H1 (cell line): Measurements from ENCODE around the gene SYT13. TPM values are rescaled to one million over a fixed set of nuclear protein-coding genes. Genes with fewer than 3 reads are reported as not detected.

Source experiments
- CTCF ChIA-PET: fragments of 300-600 bp; sonication (Branson Sonifier 250); formaldehyde crosslinking; loops from one replicate; lab custom pipeline; 2021; ENCODE audit not compliant: partially characterized antibody; lab: Charles Lee
- POLR2A ChIA-PET: fragments of 300-600 bp; sonication (Branson Sonifier 250); formaldehyde crosslinking; loops from one replicate; lab custom pipeline; 2021; ENCODE audit warnings: inconsistent platforms; ENCODE audit not compliant: partially characterized antibody; lab: Charles Lee
- DNase-seq, 2 experiments: peaks; one replicate each; pipeline versions ENCODE4 v3.0.0 to v3.0.0-alpha.2; 2010 to 2022; ENCODE audit warnings: low spot score in 2 of 2, low read depth in 1 of 2, mixed read lengths in 1 of 2
- FAIRE-seq: peaks from 2 replicates; lab custom pipeline; 2011; peaks lifted over from hg19 to GRCh38; lab: Jason Lieb, UNC
- H2AFZ ChIP-seq: 2 replicates; pipeline ENCODE4 v1.8.1; 2012; ENCODE audit warnings: low read length, inconsistent platforms
- H2AK5ac ChIP-seq: 2 replicates; pipeline ENCODE4 v1.6.1; 2013; ENCODE audit warnings: low read depth, low read length
- H2BK120ac ChIP-seq: replicated peaks from 2 replicates; pipeline ENCODE3; 2013; ENCODE audit warnings: low read depth, low read length, inconsistent platforms
- H2BK12ac ChIP-seq: 2 replicates; pipeline ENCODE4 v1.6.1; 2013; ENCODE audit warnings: low read depth, low read length
- H2BK15ac ChIP-seq: 2 replicates; pipeline ENCODE4 v1.6.1; 2013; ENCODE audit warnings: low read length
- H2BK20ac ChIP-seq: 2 replicates; pipeline ENCODE4 v1.6.1; 2013; ENCODE audit warnings: low read length
- H2BK5ac ChIP-seq: 2 replicates; pipeline ENCODE4 v1.6.1; 2013; ENCODE audit warnings: low read depth, low read length
- H3K14ac ChIP-seq: 2 replicates; pipeline ENCODE4 v1.6.1; 2013; ENCODE audit warnings: inconsistent platforms; ENCODE audit not compliant: insufficient read length
- H3K18ac ChIP-seq: 2 replicates; pipeline ENCODE4 v1.6.1; 2013; ENCODE audit warnings: low read length; ENCODE audit errors: extremely low read depth
- H3K23ac ChIP-seq: 2 replicates; pipeline ENCODE4 v1.6.1; 2013; ENCODE audit warnings: inconsistent platforms; ENCODE audit not compliant: insufficient read length
- H3K23me2 ChIP-seq: 2 replicates; pipeline ENCODE4 v1.6.1; 2013; ENCODE audit warnings: low read depth, low read length
- H3K27ac ChIP-seq: 2 replicates; pipeline ENCODE4 v1.6.1; 2011; ENCODE audit warnings: low read depth, low read length, inconsistent platforms
- H3K27me3 ChIP-seq, 4 experiments: replicated peaks in 1 of 4; 1 replicate in 1 of 4; 2 replicates in 3 of 4; pipeline versions ENCODE4 v1.6.1 to v1.8.1; 2011 to 2013; ENCODE audit warnings: low read length in 3 of 4, mild to moderate bottlenecking in 3 of 4, inconsistent platforms in 2 of 4, mixed read lengths in 2 of 4, moderate library complexity in 1 of 4; ENCODE audit not compliant: control insufficient read depth in 3 of 4, insufficient read depth in 3 of 4; ENCODE audit errors: extremely low read depth in 1 of 4
- H3K36me3 ChIP-seq, 4 experiments: 2 replicates each; pipeline versions ENCODE4 v1.6.1 to v1.8.1; 2011 to 2013; ENCODE audit warnings: mild to moderate bottlenecking in 4 of 4, low read length in 3 of 4, moderate library complexity in 2 of 4, control low read depth in 1 of 4, inconsistent platforms in 1 of 4; ENCODE audit not compliant: insufficient read depth in 4 of 4, control insufficient read depth in 2 of 4
- H3K4ac ChIP-seq: replicated peaks from 2 replicates; pipeline ENCODE3; 2013; ENCODE audit warnings: low read length, low read depth, mixed read lengths, inconsistent platforms; ENCODE audit not compliant: insufficient read length
- H3K4me1 ChIP-seq, 4 experiments: replicated peaks in 1 of 4; 1 replicate in 1 of 4; 2 replicates in 3 of 4; pipeline versions ENCODE4 v1.6.1 to v1.8.1; 2011 to 2013; ENCODE audit warnings: low read length in 3 of 4, inconsistent platforms in 2 of 4, mixed read lengths in 1 of 4; ENCODE audit not compliant: insufficient read depth in 4 of 4, control insufficient read depth in 3 of 4
- H3K4me2 ChIP-seq, 2 experiments: 2 replicates each; pipeline versions ENCODE4 v1.6.1 to v1.8.1; 2011 to 2013; ENCODE audit warnings: low read depth in 2 of 2, low read length in 2 of 2, control low read depth in 1 of 2, inconsistent platforms in 1 of 2, mild to moderate bottlenecking in 1 of 2; ENCODE audit not compliant: insufficient read depth in 1 of 2
- H3K4me3 ChIP-seq, 4 experiments: fragments of 200-600, 300-600 bp in 1 of 4; sonication (generic), shearing (Covaris generic), sonication (Bioruptor Twin) in 1 of 4; 2 replicates each; pipeline versions ENCODE4 v1.5.1 to v1.8.1; 2011 to 2016; ENCODE audit warnings: low read length in 4 of 4, low read depth in 3 of 4, control low read depth in 2 of 4, inconsistent platforms in 2 of 4, mild to moderate bottlenecking in 2 of 4, mixed read lengths in 1 of 4, moderate library complexity in 1 of 4; ENCODE audit not compliant: insufficient read depth in 2 of 4; ENCODE audit errors: extremely low read depth in 1 of 4
- H3K56ac ChIP-seq: replicated peaks from 2 replicates; pipeline ENCODE3; 2013; ENCODE audit warnings: low read depth, mild to moderate bottlenecking, mixed read lengths, low read length, inconsistent platforms; ENCODE audit not compliant: insufficient read length
- H3K79me1 ChIP-seq: 2 replicates; pipeline ENCODE4 v1.6.1; 2013; ENCODE audit warnings: low read depth, low read length, control low read depth
- H3K79me2 ChIP-seq, 2 experiments: 2 replicates each; pipeline versions ENCODE4 v1.6.1 to v1.8.1; 2012 to 2013; ENCODE audit warnings: low read length in 2 of 2, mild to moderate bottlenecking in 2 of 2, inconsistent platforms in 1 of 2; ENCODE audit not compliant: insufficient read depth in 2 of 2, control insufficient read depth in 1 of 2
- H3K9ac ChIP-seq, 4 experiments: replicated peaks in 1 of 4; 1 replicate in 1 of 4; 2 replicates in 3 of 4; pipeline versions ENCODE4 v1.6.1 to v1.8.1; 2011 to 2013; ENCODE audit warnings: low read depth in 3 of 4, low read length in 3 of 4, control low read depth in 2 of 4, mild to moderate bottlenecking in 2 of 4, moderate library complexity in 2 of 4, inconsistent platforms in 1 of 4; ENCODE audit errors: extremely low read depth in 1 of 4
- H3K9me3 ChIP-seq, 2 experiments: 2 replicates each; pipeline versions ENCODE4 v1.6.1 to v1.8.1; 2012 to 2013; ENCODE audit warnings: mild to moderate bottlenecking in 2 of 2, moderate library complexity in 2 of 2, control low read depth in 1 of 2, inconsistent platforms in 1 of 2, low read depth in 1 of 2, low read length in 1 of 2, mixed read lengths in 1 of 2; ENCODE audit not compliant: insufficient read depth in 2 of 2
- H4K20me1 ChIP-seq, 2 experiments: replicated peaks in 1 of 2; 2 replicates each; pipeline versions ENCODE3 to v1.8.1; 2011 to 2013; ENCODE audit warnings: inconsistent platforms in 2 of 2, low read length in 2 of 2, mild to moderate bottlenecking in 1 of 2; ENCODE audit not compliant: insufficient read depth in 2 of 2, control insufficient read depth in 1 of 2
- H4K5ac ChIP-seq: 2 replicates; pipeline ENCODE4 v1.6.1; 2013; ENCODE audit warnings: low read length, low read depth, mixed read lengths, inconsistent platforms; ENCODE audit not compliant: insufficient read length
- H4K8ac ChIP-seq: 2 replicates; pipeline ENCODE4 v1.8.0; 2013; ENCODE audit warnings: mild to moderate bottlenecking, moderate library complexity, low read length, inconsistent platforms; ENCODE audit not compliant: insufficient read depth; ENCODE audit errors: extremely low read depth
- H4K91ac ChIP-seq: replicated peaks from 2 replicates; pipeline ENCODE3; 2013; ENCODE audit warnings: low read length, mixed read lengths, inconsistent platforms; ENCODE audit not compliant: insufficient read length
- ASH2L ChIP-seq: fragments of 200-600, 300-600 bp; sonication (generic); IDR thresholded peaks from one replicate; pipeline ENCODE4 v1.7.1; 2017; ENCODE audit warnings: low read length
- CHD1 ChIP-seq: IDR thresholded peaks from 2 replicates; pipeline ENCODE4 v1.6.1; 2012; ENCODE audit warnings: low read depth, low read length, improper control_type of control experiment
- EP300 ChIP-seq, 2 experiments: IDR thresholded peaks; 1 replicate in 1 of 2; 2 replicates in 1 of 2; pipeline ENCODE4 v1.6.1; 2011 to 2012; ENCODE audit warnings: low read depth in 2 of 2, low read length in 2 of 2, mild to moderate bottlenecking in 2 of 2, borderline replicate concordance in 1 of 2, inconsistent platforms in 1 of 2, moderate library complexity in 1 of 2
- GTF2F1 ChIP-seq: IDR thresholded peaks from 2 replicates; pipeline ENCODE4 v1.6.1; 2012; ENCODE audit warnings: low read depth, low read length, improper control_type of control experiment, borderline replicate concordance
- HDAC6 ChIP-seq: IDR thresholded peaks from one replicate; pipeline ENCODE4 v1.7.1; 2012; ENCODE audit warnings: low read depth, mild to moderate bottlenecking, inconsistent platforms, low read length, moderate library complexity
- KDM5A ChIP-seq: fragments of 200-600 bp; IDR thresholded peaks from 2 replicates; pipeline ENCODE4 v1.7.1; 2012; ENCODE audit warnings: mild to moderate bottlenecking, low read length, inconsistent platforms, mixed read lengths
- NRF1 ChIP-seq: IDR thresholded peaks from 2 replicates; pipeline ENCODE4 v1.6.1; 2011; ENCODE audit warnings: mild to moderate bottlenecking, low read depth, low read length, improper control_type of control experiment
- RBBP5 ChIP-seq: IDR thresholded peaks from 2 replicates; pipeline ENCODE4 v1.7.1; 2012; ENCODE audit warnings: low read depth, mild to moderate bottlenecking, inconsistent platforms, low read length, moderate library complexity, borderline replicate concordance
- SIN3A ChIP-seq, 2 experiments: IDR thresholded peaks in 1 of 2; conservative IDR thresholded peaks in 1 of 2; 2 replicates each; pipeline ENCODE4 v1.6.1; 2011 to 2012; ENCODE audit warnings: low read length in 2 of 2, improper control_type of control experiment in 1 of 2, low read depth in 1 of 2, mild to moderate bottlenecking in 1 of 2
- ZNF274 ChIP-seq: IDR thresholded peaks from 2 replicates; pipeline ENCODE4 v1.7.0; 2012; ENCODE audit warnings: low read length, borderline replicate concordance; ENCODE audit errors: extremely low read depth
- WGBS, 2 experiments: shearing (Covaris generic) in 1 of 2; methylation state at CpG; one replicate each; pipeline versions ENCODE4 v1.1.6 to v1.1.7; 2013 to 2015; ENCODE audit warnings: low lambda C conversion rate in 2 of 2, mixed read lengths in 2 of 2, inconsistent platforms in 1 of 2, low coverage in 1 of 2, missing lambda C conversion rate in 1 of 2; ENCODE audit not compliant: insufficient replicate concordance in 2 of 2, insufficient coverage in 1 of 2, insufficient read length in 1 of 2; ENCODE audit errors: extremely low coverage in 1 of 2, missing lambda C conversion rate in 1 of 2; 5-methylcytosine and 5-hydroxymethylcytosine counted together
- polyA plus RNA-seq, 7 experiments: library from polyadenylated mRNA; depleted of rRNA in 3 of 7; stranded (reverse) in 5 of 7; unstranded in 2 of 7; fragments of >200 nt in 5 of 7; fragments of 200-250 nt in 2 of 7; gene quantifications; 1 replicate in 5 of 7; 2 replicates in 1 of 7; 4 replicates in 1 of 7; pipeline versions ENCODE4 v1.2.1 to v1.2.3, GENCODE V29; 2011 to 2013; ENCODE audit warnings: missing spikeins in 2 of 7, mixed read lengths in 2 of 7
- total RNA-seq: library from RNA; stranded (reverse); fragmentation: NEBNext Ultra II Directional; extraction: Animal tissue kit (Norgen Biotek cat#: 25700); gene quantifications from 2 replicates; pipeline ENCODE4 v1.2.1, GENCODE V29; 2021
- TF ChIP-seq, protein P1 (sequence below), 3 experiments: IDR thresholded peaks; 1 replicate in 2 of 3; 2 replicates in 1 of 3; pipeline versions ENCODE4 v1.5.1 to v1.6.1; 2011; ENCODE audit warnings: low read length in 3 of 3, mild to moderate bottlenecking in 3 of 3, inconsistent platforms in 2 of 3, low read depth in 1 of 3, moderate library complexity in 1 of 3; ENCODE audit not compliant: insufficient read depth in 1 of 3; ENCODE audit errors: control extremely low read depth in 1 of 3

SYT13 gene
- total and polyA plus RNA-seq, 2 of the 8 experiments (the other 6 are each of a cell fraction or from before 2014, with no cell fraction given) = 4.8 to 13.2 TPM

DNA sequence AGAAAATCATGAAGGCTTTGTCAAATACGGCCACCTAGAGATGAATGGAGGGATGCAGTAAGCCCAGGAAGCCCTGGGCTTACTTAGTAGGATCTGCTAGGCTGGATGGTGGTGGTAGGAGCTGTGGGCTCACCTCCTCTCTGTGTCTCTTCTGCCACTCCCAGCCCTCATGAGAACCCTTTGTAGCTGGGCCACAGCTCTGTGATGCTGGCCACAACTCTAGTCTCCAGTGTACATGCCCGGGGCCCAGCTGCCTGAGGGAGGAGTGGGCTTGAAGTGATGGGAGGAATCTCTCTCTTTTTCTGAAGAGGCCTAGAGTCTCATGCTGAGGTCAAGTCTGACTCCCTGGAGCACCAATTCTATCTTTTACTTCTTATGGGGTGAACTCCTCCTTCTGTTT lies 32.4 kb upstream of the SYT13 start:
- no peak overlapping the region for H3K9ac ChIP-seq
- no peak overlapping the region for H3K4ac ChIP-seq
- no peak overlapping the region for H4K91ac ChIP-seq
- FAIRE-seq (no peak), DNase-seq (no peak)
- H3K79me2 ChIP-seq = no peaks in the 10 kb centered on the region
- H2BK15ac ChIP-seq = no peak overlapping the region
- no peaks in the 10 kb centered on the region for H3K36me3 ChIP-seq
- no peak overlapping the region for H4K5ac ChIP-seq
- H4K8ac ChIP-seq = no peak overlapping the region
- no peaks in the 10 kb centered on the region for H3K79me1 ChIP-seq
- no peaks in the 10 kb centered on the region; a peak in 1 of 7 replicates for H3K4me1 ChIP-seq
- H3K4me2 ChIP-seq = no peak overlapping the region
- H2AFZ ChIP-seq = no peak overlapping the region
- H3K23ac ChIP-seq = no peak overlapping the region
- ChIA-PET POLR2A (no interaction called here), CTCF (interaction anchor here (0.7 to 4.5 kb wide), 9 partner anchors 8 to 1335 kb away, joined by 3 to 23 read pairs (median 5); no protein-coding TSS in a partner anchor)
- H2AK5ac ChIP-seq = no peak overlapping the region
- no peak overlapping the region for H3K14ac ChIP-seq
- H3K4me3 ChIP-seq = no peak overlapping the region
- H2BK12ac ChIP-seq = no peak overlapping the region
- 89% methylated on average over 2 of the region's 2 CpGs; no CpG with 5 or more reads in 1 of the 2 experiments for WGBS, 2 experiments
- no peak overlapping the region for H3K27ac ChIP-seq
- no peak overlapping the region for H3K18ac ChIP-seq
- H4K20me1 ChIP-seq = no peaks in the 10 kb centered on the region
- no peak overlapping the region for H2BK5ac ChIP-seq
- no peaks in the 10 kb centered on the region; a peak in 2 of 7 replicates for H3K27me3 ChIP-seq
- no peaks in the 10 kb centered on the region for H3K9me3 ChIP-seq
- H3K56ac ChIP-seq = no peak overlapping the region
- no peak overlapping the region for H2BK120ac ChIP-seq
- no peak overlapping the region for H2BK20ac ChIP-seq
- H3K23me2 ChIP-seq = no peaks in the 10 kb centered on the region
- TF ChIP-seq HDAC6 (no peak), GTF2F1 (no peak), NRF1 (no peak), EP300 (IDR thresholded peaks at IDR 0.05; ENCODE audit: borderline replicate concordance in 1 of 2, low read depth in 2 of 2, low read length in 2 of 2) (no peak), CHD1 (no peak), KDM5A (no peak), ZNF274 (no peak), SIN3A (conservative IDR thresholded peaks at IDR 0.05 in 1 of 2, IDR thresholded peaks at IDR 0.05 in 1 of 2; ENCODE audit: low read depth in 1 of 2, low read length in 2 of 2) (no peak), ASH2L (no peak), RBBP5 (no peak)
- TF ChIP-seq, protein P1, sequence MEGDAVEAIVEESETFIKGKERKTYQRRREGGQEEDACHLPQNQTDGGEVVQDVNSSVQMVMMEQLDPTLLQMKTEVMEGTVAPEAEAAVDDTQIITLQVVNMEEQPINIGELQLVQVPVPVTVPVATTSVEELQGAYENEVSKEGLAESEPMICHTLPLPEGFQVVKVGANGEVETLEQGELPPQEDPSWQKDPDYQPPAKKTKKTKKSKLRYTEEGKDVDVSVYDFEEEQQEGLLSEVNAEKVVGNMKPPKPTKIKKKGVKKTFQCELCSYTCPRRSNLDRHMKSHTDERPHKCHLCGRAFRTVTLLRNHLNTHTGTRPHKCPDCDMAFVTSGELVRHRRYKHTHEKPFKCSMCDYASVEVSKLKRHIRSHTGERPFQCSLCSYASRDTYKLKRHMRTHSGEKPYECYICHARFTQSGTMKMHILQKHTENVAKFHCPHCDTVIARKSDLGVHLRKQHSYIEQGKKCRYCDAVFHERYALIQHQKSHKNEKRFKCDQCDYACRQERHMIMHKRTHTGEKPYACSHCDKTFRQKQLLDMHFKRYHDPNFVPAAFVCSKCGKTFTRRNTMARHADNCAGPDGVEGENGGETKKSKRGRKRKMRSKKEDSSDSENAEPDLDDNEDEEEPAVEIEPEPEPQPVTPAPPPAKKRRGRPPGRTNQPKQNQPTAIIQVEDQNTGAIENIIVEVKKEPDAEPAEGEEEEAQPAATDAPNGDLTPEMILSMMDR (IDR thresholded peaks at IDR 0.05; ENCODE audit: control extremely low read depth in 1 of 3, insufficient read depth in 1 of 3, low read depth in 1 of 3, low read length in 3 of 3) = no peak
